K562 (cell line): Measurements from ENCODE around the gene RTBDN. TPM values are rescaled to one million over a fixed set of nuclear protein-coding genes. Genes with fewer than 3 reads are reported as not detected.
A peak's percentile ranks its signal among the peaks of the same experiment; 100 is the strongest.

Source experiments
- CREB1 ChIP-seq, 2 experiments: sonication (generic) in 1 of 2; formaldehyde crosslinking in 1 of 2; IDR thresholded peaks; 2 replicates each; pipeline versions ENCODE4 v1.6.1 to v1.8.0; 2012 to 2022; ENCODE audit warnings: inconsistent platforms in 1 of 2, mild to moderate bottlenecking in 1 of 2, missing genetic modification reagents in 1 of 2, moderate library complexity in 1 of 2
- E2F6 ChIP-seq, 2 experiments: IDR thresholded peaks; 2 replicates each; pipeline ENCODE4 v1.6.1; 2011; ENCODE audit warnings: borderline replicate concordance in 1 of 2, control low read depth in 1 of 2, low read depth in 1 of 2, low read length in 1 of 2, mild to moderate bottlenecking in 1 of 2, mixed read lengths in 1 of 2, moderate library complexity in 1 of 2; ENCODE audit not compliant: insufficient read depth in 1 of 2, insufficient read length in 1 of 2, poor library complexity in 1 of 2, severe bottlenecking in 1 of 2; ENCODE audit errors: extremely low read depth in 1 of 2
- GTF2F1 ChIP-seq: IDR thresholded peaks from 2 replicates; pipeline ENCODE4 v1.6.1; 2011; ENCODE audit warnings: low read depth, low read length, improper control_type of control experiment
- HDAC8 ChIP-seq: fragments of 450-650 bp; IDR thresholded peaks from 2 replicates; pipeline ENCODE4 v1.6.1; 2016; ENCODE audit warnings: mild to moderate bottlenecking, missing genetic modification characterization, moderate library complexity, missing compliant biosample characterization
- HMGN3 ChIP-seq: IDR thresholded peaks from 2 replicates; pipeline ENCODE4 v1.6.1; 2011; ENCODE audit warnings: borderline replicate concordance, low read depth, mild to moderate bottlenecking, mixed read lengths, low read length; ENCODE audit not compliant: insufficient read length; ENCODE audit errors: extremely low read depth
- KLF1 ChIP-seq: fragments of 450-650 bp; IDR thresholded peaks from 2 replicates; pipeline ENCODE4 v1.6.1; 2016; ENCODE audit warnings: missing genetic modification characterization, missing compliant biosample characterization
- MEF2D ChIP-seq: conservative IDR thresholded peaks from 2 replicates; pipeline ENCODE4 v1.6.1; 2016; ENCODE audit warnings: low read depth, missing genetic modification characterization, missing compliant biosample characterization
- PHF21A ChIP-seq: fragments of 450-650 bp; IDR thresholded peaks from 2 replicates; pipeline ENCODE4 v1.6.1; 2017; ENCODE audit warnings: low read depth, borderline replicate concordance
- PML ChIP-seq: IDR thresholded peaks from 2 replicates; pipeline ENCODE4 v1.6.1; 2012; ENCODE audit warnings: low read length, inconsistent platforms
- RNF2 ChIP-seq: sonication (generic); IDR thresholded peaks from 2 replicates; pipeline ENCODE4 v1.6.1; 2016
- ZBTB26 ChIP-seq: fragments of 450-650 bp; formaldehyde crosslinking; IDR thresholded peaks from 2 replicates; pipeline ENCODE4 v1.4.0; 2022; ENCODE audit warnings: missing genetic modification characterization
- ZBTB9 ChIP-seq: fragments of 450-650 bp; formaldehyde crosslinking; IDR thresholded peaks from 2 replicates; pipeline ENCODE4 v1.4.0; 2020; ENCODE audit warnings: mild to moderate bottlenecking, moderate library complexity
- ZNF318 ChIP-seq, 2 experiments: fragments of 450-650 bp; IDR thresholded peaks; 2 replicates each; pipeline ENCODE4 v1.6.1; 2016; ENCODE audit warnings: mild to moderate bottlenecking in 2 of 2, borderline replicate concordance in 1 of 2, low read depth in 1 of 2, moderate library complexity in 1 of 2
- polyA plus RNA-seq, 8 experiments: library from polyadenylated mRNA; depleted of rRNA in 4 of 8; stranded (reverse) in 5 of 8; unstranded in 3 of 8; fragments of >200 nt; fragmentation: Nextera tagmentation in 2 of 8; fragmentation: Illumina TruSeq in 1 of 8; extraction: Ambion mirVana in 2 of 8; extraction: Trizol in 1 of 8; gene quantifications; 2 replicates each; pipeline versions ENCODE4 v1.2.1 to v1.2.3, GENCODE V29; 2011 to 2014; ENCODE audit warnings: inconsistent platforms in 1 of 8, missing spikeins in 1 of 8
- total RNA-seq, 7 experiments: library from RNA; depleted of rRNA in 6 of 7; stranded (reverse); fragments of >200 nt in 6 of 7; fragmentation: Illumina TruSeq in 2 of 7; extraction: Trizol in 2 of 7; gene quantifications; 2 replicates each; pipeline versions ENCODE4 v1.2.1 to v1.2.3, GENCODE V29; 2011 to 2021; ENCODE audit warnings: low replicate concordance in 1 of 7

RTBDN gene
- total and polyA plus RNA-seq, 9 of the 15 experiments (the other 6 are each of a cell fraction or from before 2014, with no cell fraction given): 0.20 to 2.3 (median 0.72) TPM; not detected in 1

GRCh38 chr19:12825254-12826131 is 8.9 kb downstream of the RTBDN start (continued):
- TF ChIP-seq E2F6 (IDR thresholded peaks at IDR 0.05; ENCODE audit: borderline replicate concordance in 1 of 2, extremely low read depth in 1 of 2, insufficient read depth in 1 of 2, insufficient read length in 1 of 2, low read depth in 1 of 2, low read length in 1 of 2, poor library complexity in 1 of 2, severe bottlenecking in 1 of 2) (peak; percentile 82 to 94), HMGN3 (peak; percentile 66), PML (no peak), HDAC8 (tag) (no peak), ZBTB9 (CRISPR knock-in tag) (no peak), PHF21A (no peak), GTF2F1 (no peak), CREB1 (IDR thresholded peaks at IDR 0.05) (no peak), CREB1 (CRISPR knock-in tag; IDR thresholded peaks at IDR 0.05) (no peak), MEF2D (tag) (no peak), RNF2 (0 out of 2 replicates have a peak, but pooled peaks have one; percentile 27), ZNF318 (IDR thresholded peaks at IDR 0.05; ENCODE audit: borderline replicate concordance in 1 of 2, low read depth in 1 of 2) (no peak), ZBTB26 (CRISPR knock-in tag) (no peak), KLF1 (0 out of 2 replicates have a peak, but pooled peaks have one; percentile 52)
